HL-60 (cell line): Measurements from ENCODE around the gene DOCK2.

Experiments used
- GABPA ChIP-seq: IDR thresholded peaks from 2 replicates; pipeline ENCODE4 v1.6.1; 2012; ENCODE audit warnings: low read depth
- POLR2AphosphoS5 ChIP-seq: IDR thresholded peaks from 2 replicates; pipeline ENCODE4 v1.6.1; 2012; ENCODE audit warnings: low read depth
- SPI1 ChIP-seq: IDR thresholded peaks from 2 replicates; pipeline ENCODE4 v1.6.1; 2012; ENCODE audit warnings: low read depth, mild to moderate bottlenecking, borderline replicate concordance
- TF ChIP-seq, protein P1 (sequence below): IDR thresholded peaks from one replicate; pipeline ENCODE4 v1.5.1; 2011; ENCODE audit warnings: low read length, control low read depth, inconsistent platforms; ENCODE audit not compliant: insufficient read depth
- TF ChIP-seq, protein P2 (sequence below): IDR thresholded peaks from 2 replicates; pipeline ENCODE4 v1.6.1; 2012; ENCODE audit warnings: low read depth; ENCODE audit not compliant: insufficient replicate concordance

DNA sequence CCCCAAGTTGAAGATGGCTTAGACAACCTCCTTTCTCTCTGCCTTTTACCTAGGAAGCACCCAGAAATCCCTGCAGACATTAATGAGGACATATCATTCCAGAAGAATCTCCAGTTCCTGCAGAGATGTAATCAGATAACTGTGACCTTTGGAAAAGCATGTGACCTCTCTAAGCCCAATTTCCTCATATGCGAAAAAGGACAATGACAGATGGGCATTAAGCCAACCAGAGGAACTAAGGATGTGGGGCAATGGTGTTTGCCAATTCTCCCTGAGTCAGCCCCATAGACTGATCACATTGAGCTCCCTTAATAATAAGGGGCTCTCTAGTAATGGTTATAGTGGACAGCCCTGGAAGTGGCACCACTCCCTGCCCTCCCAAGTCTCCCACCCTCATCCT, 458.6 kb downstream of the DOCK2 start:
- TF ChIP-seq, protein P1, sequence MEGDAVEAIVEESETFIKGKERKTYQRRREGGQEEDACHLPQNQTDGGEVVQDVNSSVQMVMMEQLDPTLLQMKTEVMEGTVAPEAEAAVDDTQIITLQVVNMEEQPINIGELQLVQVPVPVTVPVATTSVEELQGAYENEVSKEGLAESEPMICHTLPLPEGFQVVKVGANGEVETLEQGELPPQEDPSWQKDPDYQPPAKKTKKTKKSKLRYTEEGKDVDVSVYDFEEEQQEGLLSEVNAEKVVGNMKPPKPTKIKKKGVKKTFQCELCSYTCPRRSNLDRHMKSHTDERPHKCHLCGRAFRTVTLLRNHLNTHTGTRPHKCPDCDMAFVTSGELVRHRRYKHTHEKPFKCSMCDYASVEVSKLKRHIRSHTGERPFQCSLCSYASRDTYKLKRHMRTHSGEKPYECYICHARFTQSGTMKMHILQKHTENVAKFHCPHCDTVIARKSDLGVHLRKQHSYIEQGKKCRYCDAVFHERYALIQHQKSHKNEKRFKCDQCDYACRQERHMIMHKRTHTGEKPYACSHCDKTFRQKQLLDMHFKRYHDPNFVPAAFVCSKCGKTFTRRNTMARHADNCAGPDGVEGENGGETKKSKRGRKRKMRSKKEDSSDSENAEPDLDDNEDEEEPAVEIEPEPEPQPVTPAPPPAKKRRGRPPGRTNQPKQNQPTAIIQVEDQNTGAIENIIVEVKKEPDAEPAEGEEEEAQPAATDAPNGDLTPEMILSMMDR: no peak
- TF ChIP-seq SPI1 (no peak), POLR2AphosphoS5 (no peak), GABPA (no peak)
- TF ChIP-seq, protein P2, sequence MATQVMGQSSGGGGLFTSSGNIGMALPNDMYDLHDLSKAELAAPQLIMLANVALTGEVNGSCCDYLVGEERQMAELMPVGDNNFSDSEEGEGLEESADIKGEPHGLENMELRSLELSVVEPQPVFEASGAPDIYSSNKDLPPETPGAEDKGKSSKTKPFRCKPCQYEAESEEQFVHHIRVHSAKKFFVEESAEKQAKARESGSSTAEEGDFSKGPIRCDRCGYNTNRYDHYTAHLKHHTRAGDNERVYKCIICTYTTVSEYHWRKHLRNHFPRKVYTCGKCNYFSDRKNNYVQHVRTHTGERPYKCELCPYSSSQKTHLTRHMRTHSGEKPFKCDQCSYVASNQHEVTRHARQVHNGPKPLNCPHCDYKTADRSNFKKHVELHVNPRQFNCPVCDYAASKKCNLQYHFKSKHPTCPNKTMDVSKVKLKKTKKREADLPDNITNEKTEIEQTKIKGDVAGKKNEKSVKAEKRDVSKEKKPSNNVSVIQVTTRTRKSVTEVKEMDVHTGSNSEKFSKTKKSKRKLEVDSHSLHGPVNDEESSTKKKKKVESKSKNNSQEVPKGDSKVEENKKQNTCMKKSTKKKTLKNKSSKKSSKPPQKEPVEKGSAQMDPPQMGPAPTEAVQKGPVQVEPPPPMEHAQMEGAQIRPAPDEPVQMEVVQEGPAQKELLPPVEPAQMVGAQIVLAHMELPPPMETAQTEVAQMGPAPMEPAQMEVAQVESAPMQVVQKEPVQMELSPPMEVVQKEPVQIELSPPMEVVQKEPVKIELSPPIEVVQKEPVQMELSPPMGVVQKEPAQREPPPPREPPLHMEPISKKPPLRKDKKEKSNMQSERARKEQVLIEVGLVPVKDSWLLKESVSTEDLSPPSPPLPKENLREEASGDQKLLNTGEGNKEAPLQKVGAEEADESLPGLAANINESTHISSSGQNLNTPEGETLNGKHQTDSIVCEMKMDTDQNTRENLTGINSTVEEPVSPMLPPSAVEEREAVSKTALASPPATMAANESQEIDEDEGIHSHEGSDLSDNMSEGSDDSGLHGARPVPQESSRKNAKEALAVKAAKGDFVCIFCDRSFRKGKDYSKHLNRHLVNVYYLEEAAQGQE: no peak
